Activated naive CD8-positive, alpha-beta T cell treated with anti-CD3 and anti-CD28 coated beads, Interleukin-2, amount 10 ng/mL, durations not matched to agents 7 days and 5 days (primary cell): ENCODE data around the gene SOX8. TPM values are rescaled to one million over a fixed set of nuclear protein-coding genes. Genes with fewer than 3 reads are reported as not detected.

Source experiments
- ATAC-seq: fragments of 150-1000 bp; cut with Tn5 transposase; one replicate; pipeline ENCODE4 v1.10.0; 2021; ENCODE audit warnings: low read depth, moderate library complexity
- POLR2A ChIA-PET: fragments of 350-600 bp; sonication (Branson Sonifier 250); formaldehyde crosslinking; loops from one replicate; lab custom pipeline; 2021; ENCODE audit warnings: antibody characterized with exemption; lab: Charles Lee
- DNase-seq: peaks from one replicate; pipeline ENCODE4 v3.0.0; 2021
- H3K27ac Mint-ChIP-seq: one replicate; pipeline ENCODE4 v1.8.0; 2022; ENCODE audit warnings: mild to moderate bottlenecking, mixed read lengths
- H3K27me3 Mint-ChIP-seq: one replicate; pipeline ENCODE4 v1.8.0; 2022; ENCODE audit warnings: mild to moderate bottlenecking, moderate library complexity, mixed read lengths
- H3K36me3 Mint-ChIP-seq: one replicate; pipeline ENCODE4 v1.8.0; 2021; ENCODE audit warnings: mild to moderate bottlenecking, mixed read lengths
- H3K4me1 Mint-ChIP-seq: one replicate; pipeline ENCODE4 v1.8.0; 2021; ENCODE audit warnings: mixed read lengths
- H3K4me3 Mint-ChIP-seq: one replicate; pipeline ENCODE4 v1.8.0; 2022; ENCODE audit warnings: mild to moderate bottlenecking, moderate library complexity, mixed read lengths
- H3K9me3 Mint-ChIP-seq: one replicate; pipeline ENCODE4 v1.8.0; 2021; ENCODE audit warnings: mixed read lengths
- total RNA-seq, 2 experiments: library from RNA; stranded (reverse); gene quantifications; one replicate each; pipeline ENCODE4 v1.2.3, GENCODE V29; 2021

Gene SOX8
- total RNA-seq, 2 experiments from 2014 or later: 0.50 to 0.60 TPM

- H3K27me3 Mint-ChIP-seq: peaks cover 2% of the 10 kb centered on the region
- H3K9me3 Mint-ChIP-seq: no peaks in the 10 kb centered on the region
- H3K4me3 Mint-ChIP-seq: no peak overlapping the region
- no peaks in the 10 kb centered on the region for H3K36me3 Mint-ChIP-seq
- DNase-seq: no peak
- no peaks in the 10 kb centered on the region for H3K4me1 Mint-ChIP-seq
- no peak for ATAC-seq
- no peak overlapping the region for H3K27ac Mint-ChIP-seq
- POLR2A ChIA-PET: no interaction called here
These were observed 54.6 kb downstream of the SOX8 start for GRCh38 chr16:1036166-1036565.

Other genes starting within 250 kb of the SOX8 start
- gene CIAO3, start 240.8 kb upstream of the SOX8 start, total RNA-seq: 10 to 100 TPM; 39.6 to 42.4 TPM
- gene MSLN, start 221.0 kb upstream of the SOX8 start, total RNA-seq: not detected
- gene RPUSD1, start 193.4 kb upstream of the SOX8 start, total RNA-seq: 10 to 100 TPM; 25.1 to 26.6 TPM
- gene CHTF18, start 193.2 kb upstream of the SOX8 start, total RNA-seq: 10 to 100 TPM; 92.8 to 94.2 TPM
- gene GNG13, start 181.0 kb upstream of the SOX8 start, total RNA-seq: not detected
- gene LMF1, start 10.8 kb upstream of the SOX8 start, total RNA-seq: 10 to 100 TPM; 26.6 to 31.3 TPM
- gene SSTR5, start 91.0 kb downstream of the SOX8 start, total RNA-seq: not detected
- gene C1QTNF8, start 114.5 kb downstream of the SOX8 start, total RNA-seq: not detected
- gene CACNA1H, start 171.3 kb downstream of the SOX8 start, total RNA-seq: 1 to 10 TPM; 2.0 to 2.9 TPM
- gene TPSG1, start 243.5 kb downstream of the SOX8 start, total RNA-seq: not detected
- not detected for gene TPSB2, start 248.4 kb downstream of the SOX8 start, total RNA-seq